Hematopoietic multipotent progenitor cell treated with erythropoietin and hydrocortisone succinate and interleukin-3 and kit ligand, for 15 days (in vitro differentiated cells): ENCODE data around the gene FGF12.

Source experiments
- DNase-seq: peaks from one replicate; pipeline ENCODE4 v3.0.0-alpha.2; 2015; ENCODE audit warnings: low spot score

Gene FGF12

GRCh38 chr3:192121923-192122322 is 605.4 kb downstream of the FGF12 start:
- no peak for DNase-seq

- DNase-seq, result no peak
Observed at GRCh38 chr3:192108820-192109219, 618.5 kb downstream of the FGF12 start.

GRCh38 chr3:192106543-192106942 is 620.8 kb downstream of the FGF12 start:
- DNase-seq, result no peak

- DNase-seq, result no peak
Observed at GRCh38 chr3:192092388-192093005, 634.8 kb downstream of the FGF12 start.

- no peak for DNase-seq
Observed at GRCh38 chr3:192091831-192092230, 635.5 kb downstream of the FGF12 start.

GRCh38 chr3:192090586-192090985 is 636.8 kb downstream of the FGF12 start:
- DNase-seq, result no peak
